Stimulated activated CD4-positive, alpha-beta T cell treated with anti-CD3 and anti-CD28 coated beads, TNF-alpha, amount 100 ng/mL, for 1 hour (primary cell): ENCODE results near the gene CHI3L2.
A peak's percentile ranks its signal among the peaks of the same experiment; 100 is the strongest.
"Not testable (repeated sequence)": the region's sequence is repeated elsewhere in the genome, so short reads cannot be mapped to it uniquely, and the experiment has no call there.

Experiments used
- DNase-seq, 3 donors: peaks; one replicate each; pipeline ENCODE4 v3.0.0-alpha.2; 2020; ENCODE audit warnings: low read depth in 3 of 3, low spot score in 1 of 3

Gene CHI3L2

DNA sequence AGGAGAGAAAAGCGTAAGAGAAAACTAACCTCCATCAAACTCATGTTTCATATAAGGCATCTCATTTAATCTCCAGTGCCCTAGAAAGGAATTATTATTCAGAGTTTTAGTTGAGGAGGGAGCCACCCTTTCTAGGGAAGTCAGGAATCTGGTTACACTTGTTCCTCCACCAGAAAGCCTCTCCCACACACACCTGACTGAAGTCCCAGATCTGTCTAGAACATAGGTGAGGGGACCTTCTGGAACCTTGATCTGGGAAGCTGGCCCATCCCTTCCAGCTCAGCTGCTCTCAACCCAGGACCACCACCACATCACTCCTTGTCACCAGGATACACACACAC is 25.2 kb upstream of the CHI3L2 start:
- no peak for DNase-seq

DNA sequence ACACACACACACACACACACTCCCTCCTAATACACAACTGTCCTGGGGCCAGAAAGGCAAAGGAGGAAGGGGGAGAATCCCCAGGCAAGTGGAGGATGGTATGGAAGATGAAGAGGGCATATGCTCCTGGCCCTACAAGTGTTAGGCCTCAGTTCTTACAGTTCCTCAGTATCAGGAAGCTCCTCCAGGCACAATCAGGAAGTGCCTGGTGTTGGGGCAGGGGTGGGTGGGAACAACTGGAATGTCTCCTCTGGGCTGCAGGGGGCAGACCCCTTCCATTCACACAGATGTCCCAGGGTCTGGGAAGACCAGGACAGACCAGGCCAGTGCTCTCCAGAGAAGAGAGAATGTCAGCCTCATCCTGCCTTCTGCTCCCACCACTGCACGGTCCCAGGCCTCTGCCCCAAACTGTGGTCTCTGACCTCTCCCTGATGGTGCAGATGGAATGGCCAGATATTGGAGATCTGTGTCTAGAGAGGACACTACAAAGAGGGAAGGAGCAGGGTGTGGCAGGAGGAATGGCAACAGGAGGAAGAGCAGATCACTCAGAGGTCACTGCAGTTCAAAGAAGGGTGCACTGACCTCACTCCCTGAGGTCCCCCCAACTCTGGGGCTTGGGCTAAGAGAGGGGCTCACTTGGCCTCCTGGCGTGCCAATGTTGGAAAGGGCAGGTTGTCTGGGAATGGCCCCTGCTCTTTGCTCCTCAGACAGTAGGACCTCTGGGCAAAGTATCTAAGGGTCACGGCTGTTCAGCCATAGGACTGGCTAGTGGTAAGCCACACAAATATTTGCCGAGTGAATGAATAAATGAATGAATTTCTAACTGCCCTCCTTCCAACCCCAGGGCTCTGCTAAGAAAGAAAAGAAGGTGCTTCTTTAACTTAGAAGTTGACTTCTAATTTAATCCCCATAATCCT is 24.5 kb upstream of the CHI3L2 start:
- no peak for DNase-seq

DNA sequence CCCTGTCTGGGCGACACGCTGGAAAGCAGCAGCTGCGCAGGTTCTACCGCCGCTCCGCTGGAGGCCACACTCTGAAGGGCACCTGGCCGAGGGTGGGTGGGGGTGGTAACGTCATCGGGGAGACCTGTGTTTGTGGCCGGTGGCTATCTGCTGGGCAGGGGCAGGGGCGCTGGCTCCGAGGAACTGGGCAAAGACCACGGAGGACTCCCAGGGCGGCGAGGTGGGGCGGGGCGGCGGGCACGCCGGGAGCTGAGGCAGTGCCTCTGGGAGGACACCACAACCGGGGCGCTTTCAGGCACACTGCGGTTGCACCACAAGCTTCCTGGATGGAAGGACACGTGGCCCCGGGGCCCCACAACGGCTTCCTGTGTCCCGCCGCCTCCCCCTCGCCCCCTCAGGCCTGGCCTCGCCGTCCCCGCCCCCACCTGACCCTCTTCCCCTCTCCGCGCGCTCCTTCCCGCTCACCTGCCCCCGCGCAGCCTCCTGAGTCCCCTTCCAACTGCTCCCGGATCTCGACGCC is 23.8 kb upstream of the CHI3L2 start:
- DNase-seq = peak; percentile 55 to 73 (median 64)

DNA sequence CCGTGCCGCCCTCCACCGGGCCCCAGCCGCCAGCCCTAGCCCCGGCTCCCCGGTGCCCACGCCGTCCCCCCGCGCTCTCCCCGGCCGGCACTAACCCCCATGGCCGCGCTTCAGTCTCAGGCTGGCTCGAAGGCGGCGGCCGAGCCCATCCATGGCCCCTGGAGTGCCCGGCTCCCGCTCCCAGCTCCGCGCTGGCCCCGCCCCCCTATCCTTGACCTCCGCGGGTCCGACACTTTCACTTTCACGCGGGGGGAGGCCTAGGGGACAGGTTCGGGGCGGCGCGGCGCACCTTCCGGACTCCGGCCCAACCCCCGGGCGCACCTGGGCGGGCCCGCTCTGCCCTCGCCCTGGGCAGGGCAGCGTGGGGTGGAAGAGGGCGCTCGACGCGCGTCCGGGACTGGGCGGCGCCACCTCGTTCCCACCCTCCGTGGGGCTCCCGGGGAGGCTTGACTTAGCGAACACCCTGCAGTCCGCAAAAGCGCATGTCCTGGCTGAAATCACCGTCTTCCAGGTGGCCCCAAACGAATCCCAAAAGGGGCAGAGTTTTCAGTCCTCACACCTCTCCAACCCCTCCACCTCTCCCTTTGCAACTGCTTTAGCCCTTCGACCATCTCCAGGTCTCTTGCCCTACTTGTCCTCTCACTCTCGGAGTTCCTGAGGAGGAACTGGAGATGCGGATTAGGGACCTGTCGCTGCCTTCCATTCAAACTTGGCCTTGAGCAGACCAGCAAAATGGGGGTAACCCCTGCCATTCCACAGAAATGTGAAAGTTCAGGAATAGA is 23.1 kb upstream of the CHI3L2 start:
- peak in 2 of 3 donors; percentile 47 to 59 for DNase-seq

DNA sequence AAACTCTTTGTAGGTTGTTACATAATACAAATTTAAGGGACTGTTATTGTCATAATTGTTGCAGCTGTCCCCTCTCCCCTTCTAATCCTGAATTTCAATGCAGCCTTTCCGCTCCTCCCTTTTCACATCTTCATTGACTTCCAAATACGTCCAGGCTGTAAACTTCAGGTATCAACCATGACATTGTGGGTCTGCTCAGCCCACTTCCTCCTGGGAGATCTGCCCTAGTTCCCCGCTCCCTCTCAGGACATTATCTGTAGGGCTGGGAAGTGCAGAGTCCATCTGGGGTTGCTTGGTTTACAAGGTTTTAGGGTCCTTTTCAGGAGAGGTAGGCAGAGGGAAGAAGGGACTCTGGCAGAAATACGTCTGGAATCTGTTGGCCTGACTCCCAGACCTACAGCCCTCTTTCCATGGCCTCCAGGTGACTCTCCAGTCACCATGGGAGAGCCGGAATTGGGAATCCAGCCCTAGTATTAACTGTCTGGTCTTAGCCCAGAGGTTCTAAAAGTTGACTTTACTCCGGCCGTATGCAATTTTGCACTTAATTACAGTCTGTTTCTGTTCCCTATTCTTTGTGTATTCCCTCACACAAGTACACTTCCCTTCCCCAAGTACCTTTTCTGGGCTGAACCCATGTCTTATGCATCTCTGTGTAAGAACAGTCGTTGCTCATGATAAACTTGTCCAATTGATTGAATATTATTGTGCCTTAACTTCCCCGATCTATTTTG is 22.4 kb upstream of the CHI3L2 start:
- no peak for DNase-seq

DNA sequence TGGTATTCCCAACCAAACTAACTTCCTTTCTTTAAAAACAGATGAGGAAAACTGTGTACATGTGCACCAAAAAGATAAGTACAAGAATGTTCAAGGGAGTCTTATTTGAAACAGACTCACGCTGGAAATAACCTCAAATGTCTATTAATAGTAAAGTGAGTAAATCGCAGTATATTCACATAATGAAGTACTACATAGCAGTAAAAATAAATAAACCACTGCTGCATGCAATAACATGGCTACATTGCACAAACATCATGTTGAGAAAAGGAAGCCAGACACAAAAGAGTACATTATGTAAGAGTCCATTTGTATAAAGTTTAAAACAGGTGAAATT is 21.8 kb upstream of the CHI3L2 start:
- no peak for DNase-seq

DNA sequence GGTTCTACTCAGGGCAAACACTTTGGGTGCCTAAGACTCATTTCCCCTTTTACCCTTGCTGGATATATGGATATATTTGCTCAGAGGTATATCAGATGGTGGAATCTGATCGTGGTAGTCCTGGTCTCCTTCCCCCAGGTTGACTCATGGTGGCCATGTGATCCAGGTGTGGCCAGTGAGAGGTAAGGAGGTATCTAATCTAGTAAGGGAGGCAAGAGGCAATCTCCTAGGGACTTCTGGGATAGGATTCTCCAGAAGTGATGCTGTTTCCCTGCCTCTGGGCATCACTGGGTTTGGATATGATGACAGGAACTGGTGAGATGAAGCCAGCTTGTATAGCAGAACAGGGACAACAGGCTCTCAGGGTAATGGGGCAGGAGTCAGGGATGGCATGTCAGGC is 18.6 kb upstream of the CHI3L2 start:
- no peak for DNase-seq

DNA sequence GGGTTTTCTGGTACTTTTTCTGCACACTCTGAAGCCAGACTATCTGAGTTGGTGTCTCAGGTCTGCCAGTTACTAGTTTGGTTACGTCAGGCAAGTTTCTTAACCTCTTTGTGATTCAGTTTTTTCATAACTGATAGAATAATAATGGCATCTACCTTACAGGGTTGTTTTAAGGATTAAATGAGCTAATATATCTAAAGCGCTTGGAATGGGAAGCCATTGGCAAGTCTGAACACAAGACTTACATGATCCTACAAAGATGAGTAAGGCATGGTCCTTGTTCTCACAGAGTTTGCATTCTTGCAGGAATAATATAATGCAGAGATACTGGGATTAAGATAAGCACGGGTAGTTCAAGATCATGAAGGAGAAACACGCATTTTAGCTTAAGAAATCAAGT is 17.9 kb upstream of the CHI3L2 start:
- no peak for DNase-seq

DNA sequence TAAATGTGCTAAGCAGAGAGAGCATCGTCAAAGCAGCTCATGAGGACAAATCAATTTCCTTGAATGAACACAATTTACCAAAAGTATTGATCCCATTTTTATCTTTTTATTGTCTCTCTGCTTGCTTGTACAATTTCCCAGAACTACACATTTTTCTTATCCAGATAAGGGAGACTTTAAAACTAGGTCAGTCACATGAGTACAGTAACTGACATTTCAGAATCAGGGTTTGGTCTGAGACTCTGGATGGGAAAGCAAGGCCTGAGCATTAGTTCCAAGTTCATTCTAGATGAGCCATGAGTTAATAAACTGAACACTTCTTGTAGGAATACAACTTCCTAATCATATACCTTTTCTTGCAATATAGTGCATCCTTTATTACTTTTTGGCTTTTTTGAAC is 15.6 kb upstream of the CHI3L2 start:
- DNase-seq = no peak

DNA sequence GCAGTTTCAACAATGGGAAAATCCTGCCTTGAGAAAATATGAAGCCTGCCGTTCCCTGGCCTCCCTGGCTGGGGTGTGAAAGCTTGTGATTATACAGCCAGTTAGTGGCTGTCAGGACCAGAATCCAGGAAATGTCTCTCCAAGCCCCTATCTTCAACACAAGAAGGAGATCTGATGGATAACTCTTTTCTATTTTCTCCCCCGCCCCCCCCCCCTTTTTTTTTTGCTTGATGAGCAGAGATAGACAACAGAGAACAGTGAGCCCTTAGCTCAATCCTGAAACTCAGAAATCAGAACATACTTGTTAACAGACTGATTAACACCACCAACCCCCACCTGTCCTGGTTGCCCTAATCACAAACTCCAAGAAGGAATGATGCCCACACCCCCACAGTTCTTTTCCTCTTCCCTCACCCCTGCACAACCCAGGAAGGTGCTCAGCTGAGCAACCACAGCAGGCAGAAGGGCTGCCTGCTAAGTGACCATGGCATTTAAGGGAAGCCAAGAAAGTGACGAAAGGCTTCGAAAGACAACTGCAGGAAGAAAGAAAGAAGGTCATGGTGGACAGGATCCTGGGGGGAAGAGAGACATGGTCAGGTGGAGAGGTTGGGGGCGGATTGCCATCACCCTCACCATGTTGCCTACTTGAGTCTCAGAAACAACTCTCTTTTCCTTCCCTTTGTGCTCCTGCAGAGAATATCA is 14.7 kb upstream of the CHI3L2 start:
- DNase-seq = no peak

DNA sequence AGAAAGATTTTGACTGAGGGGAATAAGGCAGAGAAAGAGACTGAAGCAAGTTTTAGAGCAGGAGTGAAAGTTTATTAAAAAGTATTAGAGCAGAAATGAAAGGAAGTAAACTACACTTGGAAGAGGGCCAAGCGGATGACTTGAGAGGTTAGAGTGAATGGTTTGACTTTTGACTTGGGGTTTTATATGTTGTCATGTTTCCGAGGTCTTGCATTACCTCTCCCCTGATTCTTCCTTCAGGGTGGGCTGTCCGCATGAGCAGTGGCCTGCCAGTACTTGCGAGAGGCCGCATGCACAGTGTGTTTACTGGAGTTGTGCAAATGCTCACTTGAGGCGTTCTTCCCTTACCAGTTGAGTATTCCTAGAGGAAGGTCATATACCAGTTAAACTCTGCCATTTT is 14.1 kb upstream of the CHI3L2 start:
- DNase-seq = no peak

DNA sequence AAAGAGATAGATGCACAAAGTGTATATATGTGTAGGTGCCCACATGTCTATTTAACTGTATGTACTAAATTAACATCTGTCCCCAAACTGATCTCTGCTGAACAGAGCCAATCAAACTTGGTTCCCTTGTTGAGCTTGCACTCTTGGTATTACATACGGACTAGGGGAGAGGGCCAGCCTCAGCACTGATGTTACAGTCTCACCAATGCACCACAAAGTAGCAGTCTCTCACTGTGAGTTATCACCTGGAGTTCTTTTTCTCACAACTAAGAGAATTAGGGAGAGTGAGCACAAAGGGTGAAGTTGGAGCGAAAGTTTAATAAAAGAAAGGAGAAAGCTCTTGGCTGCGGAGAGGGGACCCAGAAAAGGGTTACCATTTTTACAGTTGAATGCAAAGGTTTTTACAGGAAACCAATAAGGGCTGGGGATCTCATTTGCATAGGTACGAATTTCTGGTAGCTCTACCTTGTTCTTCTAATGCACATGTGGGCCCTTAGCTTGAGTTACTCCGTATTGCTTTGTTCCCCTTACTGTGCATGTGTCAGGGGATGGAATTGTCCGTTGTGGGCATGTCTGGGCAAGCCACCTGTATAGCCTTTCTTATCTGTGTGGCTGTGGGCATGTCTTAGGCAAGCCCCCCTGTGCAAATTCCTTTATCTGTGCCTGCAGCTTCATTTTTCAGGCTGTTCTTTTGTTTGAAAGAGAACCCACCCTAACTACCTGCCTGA is 13.3 kb upstream of the CHI3L2 start:
- DNase-seq = no peak

DNA sequence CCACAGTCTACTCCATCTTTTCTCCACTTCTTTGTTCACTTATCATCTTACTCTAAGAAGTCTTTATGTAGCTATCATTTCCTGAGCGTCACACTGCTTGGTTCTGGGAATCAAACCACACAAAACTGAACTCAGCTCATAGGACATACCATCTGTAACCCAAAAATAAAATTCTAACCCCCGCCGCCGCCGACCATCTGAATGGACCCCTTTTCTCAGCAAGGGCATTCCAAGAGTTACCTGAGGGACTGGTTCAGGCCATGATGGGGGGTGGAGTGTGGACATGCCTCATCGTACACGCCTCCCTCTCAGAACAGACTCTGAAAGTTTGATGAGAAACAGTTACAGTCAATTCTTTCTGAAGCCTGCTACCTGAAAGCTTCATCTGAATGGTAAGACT is 12.6 kb upstream of the CHI3L2 start:
- no peak for DNase-seq

DNA sequence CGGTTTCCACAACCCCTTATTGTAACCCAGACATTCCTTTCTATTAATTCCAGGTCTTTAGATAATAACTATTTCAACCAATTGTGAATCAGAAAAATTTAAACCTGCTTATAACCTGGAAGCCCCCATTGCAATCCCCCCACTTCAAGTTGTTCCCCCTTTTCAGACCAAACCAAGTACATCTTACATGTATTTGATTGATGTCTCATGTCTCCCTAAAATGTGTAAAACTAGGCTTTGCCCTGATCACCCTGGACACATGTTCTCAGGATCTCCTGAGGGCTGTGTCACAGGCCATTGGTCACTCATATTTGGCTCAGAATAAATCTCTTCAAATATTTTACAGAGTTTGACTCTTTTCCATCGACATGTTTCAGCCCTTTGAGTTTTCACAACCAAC is 12.2 kb upstream of the CHI3L2 start:
- not testable (repeated sequence) for DNase-seq

DNA sequence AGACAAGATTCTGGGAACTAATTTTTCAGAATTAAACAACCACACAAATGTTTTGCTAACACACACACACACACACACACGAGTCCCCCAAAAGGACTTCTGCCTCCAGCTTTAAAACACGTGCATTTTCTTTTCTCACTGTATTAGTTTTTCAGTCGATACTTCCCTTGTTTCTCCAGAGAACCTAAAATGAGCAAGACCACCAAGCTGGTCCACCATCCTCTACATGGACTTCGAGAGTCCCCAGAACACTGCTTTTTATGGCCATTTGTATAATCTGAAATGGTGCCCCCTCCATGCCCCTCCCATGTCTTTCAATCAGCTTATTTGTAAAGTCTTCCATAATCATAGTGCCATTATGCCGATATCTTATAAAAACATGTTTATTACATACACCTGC is 10.8 kb upstream of the CHI3L2 start:
- no peak for DNase-seq

DNA sequence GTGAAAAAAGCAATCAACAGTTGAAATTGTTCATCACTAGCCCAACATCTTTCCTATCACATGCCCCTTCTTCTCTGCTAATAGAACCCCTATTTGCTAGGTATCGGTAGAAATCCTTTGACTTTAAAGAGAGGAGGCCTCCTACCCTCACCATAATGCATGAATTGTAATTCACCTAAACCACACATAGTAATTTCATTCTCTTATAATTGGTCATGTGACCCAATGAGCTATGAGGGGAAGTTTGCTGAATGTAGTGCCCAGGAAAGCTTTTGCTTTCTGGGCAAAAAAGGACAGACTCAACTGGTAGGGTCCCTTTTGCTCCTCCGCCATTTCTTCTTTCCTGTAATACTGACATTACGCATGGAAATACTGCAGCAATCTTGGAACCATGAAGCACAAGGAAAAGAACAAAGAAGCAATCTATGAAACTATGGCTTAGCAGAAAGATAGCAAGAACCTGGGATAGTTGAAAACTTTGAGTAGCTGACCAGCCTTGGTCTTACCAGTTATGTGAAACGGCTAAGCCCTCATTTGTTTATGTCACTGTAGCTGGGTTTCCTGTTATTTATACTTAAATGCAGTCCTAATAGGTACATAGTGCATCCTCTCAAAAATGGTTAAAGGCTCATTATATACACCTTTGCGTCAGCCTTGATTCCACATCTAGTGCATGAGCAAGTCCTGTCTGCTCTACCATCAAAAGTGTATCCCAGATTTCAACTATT is 10.2 kb upstream of the CHI3L2 start:
- DNase-seq = no peak

DNA sequence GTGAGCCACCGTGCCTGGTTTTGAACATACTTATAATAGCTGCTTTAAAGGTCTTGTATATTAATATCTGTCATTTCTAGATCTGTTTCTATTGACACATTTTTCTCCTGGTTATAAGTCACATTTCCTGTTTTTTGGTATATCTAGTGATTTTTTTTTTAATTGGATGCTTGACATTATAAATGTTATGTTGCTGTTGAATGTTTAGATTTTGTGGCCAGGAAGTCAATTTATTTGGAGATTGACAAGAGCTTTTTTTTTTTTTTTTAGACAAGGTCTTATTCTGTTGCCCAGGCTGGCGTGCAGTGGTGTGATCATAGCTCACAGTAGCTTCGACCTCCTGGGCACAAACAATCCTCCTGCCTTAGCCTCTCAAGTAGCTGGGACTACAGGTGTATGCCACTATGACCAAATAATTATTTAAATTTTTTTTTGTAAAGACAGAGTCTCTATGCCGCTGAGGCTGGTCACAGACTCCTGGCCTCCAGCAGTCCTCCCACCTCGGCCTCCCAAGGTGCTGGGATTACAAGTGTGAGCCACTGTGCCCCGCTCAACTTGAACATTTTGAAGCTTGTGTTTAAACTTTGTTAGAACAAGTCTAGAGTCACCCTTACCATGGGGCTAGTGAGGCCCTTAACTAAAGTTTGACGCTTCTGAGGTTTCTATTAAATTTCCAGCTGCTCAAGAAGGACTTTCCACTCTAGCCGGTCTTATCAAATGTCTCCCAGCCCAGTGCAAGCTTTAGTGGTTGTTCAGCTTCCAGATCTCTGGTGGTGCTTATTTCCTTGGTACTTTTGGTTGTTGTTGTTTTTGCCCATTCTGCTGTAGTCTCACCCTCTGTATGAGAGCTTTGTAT is 8.6 kb upstream of the CHI3L2 start:
- no peak for DNase-seq

DNA sequence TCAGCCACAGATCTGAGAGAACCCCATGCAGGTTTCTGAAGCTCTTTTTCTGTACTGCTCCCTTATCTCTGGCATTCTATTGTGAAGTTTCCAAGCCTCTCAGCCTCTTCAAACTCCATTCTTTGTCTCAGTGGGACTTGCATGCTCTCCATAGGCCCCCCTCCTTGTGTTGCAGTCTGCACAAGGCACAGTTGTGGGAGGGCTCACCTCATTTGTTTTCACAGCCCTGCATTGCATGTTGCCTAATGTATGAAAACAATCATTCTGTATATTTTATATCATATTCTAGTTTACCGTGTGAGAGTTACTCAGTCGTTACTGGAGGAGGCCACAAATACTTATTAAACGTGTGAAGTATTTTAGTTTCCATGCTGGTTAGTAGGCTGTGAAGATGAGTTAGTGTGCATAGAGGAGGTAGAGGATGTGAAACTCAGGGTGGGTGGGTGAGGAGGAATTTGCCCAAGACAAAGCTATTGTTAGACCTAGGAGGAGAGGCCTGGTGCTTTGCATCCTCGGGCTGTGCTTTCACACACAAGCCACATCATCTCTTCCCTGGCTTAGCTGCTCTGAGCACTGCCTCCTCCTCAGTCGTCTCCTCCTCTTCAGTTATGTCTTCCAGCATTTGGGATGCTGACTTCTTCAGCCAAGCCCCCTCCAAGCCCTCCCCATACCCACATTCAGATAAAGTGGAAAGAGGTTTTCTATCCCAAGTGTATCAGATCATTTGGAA is 7.8 kb upstream of the CHI3L2 start:
- no peak for DNase-seq
